ENCODE data around the gene WDR7. TPM values are rescaled to one million over a fixed set of nuclear protein-coding genes. Genes with fewer than 3 reads are reported as not detected.

Gene WDR7
- total and polyA plus RNA-seq, 9 of the 15 experiments (the other 6 are each of a cell fraction or from before 2014, with no cell fraction given) = 1.4 to 9.4 (median 5.3) TPM

- no TSS peak for BruUV-seq (replicated peaks)
- H3K4me1 ChIP-seq (replicated peaks in 1 of 2; ENCODE audit: control insufficient read depth in 2 of 2, insufficient read depth in 2 of 2, low read length in 2 of 2) = no peaks in the 10 kb centered on the region
- no peak overlapping the region for H3K4me3 ChIP-seq
- FAIRE-seq (no peak), DNase-seq (ENCODE audit: extremely low read depth in 1 of 4, low spot score in 3 of 4) (no peak), ATAC-seq (no peak)
- WGBS (ENCODE audit: insufficient coverage, low coverage, missing lambda C conversion rate) = 0% methylated on average over 5 of the region's 11 CpGs
- no peaks in the 10 kb centered on the region for H3K9me1 ChIP-seq (ENCODE audit: control insufficient read depth, insufficient read depth, low read length)
- H2AFZ ChIP-seq (ENCODE audit: low read depth, low read length) = no peak overlapping the region
- no peaks in the 10 kb centered on the region for H3K79me2 ChIP-seq (ENCODE audit: control insufficient read depth, insufficient read depth, low read length)
- no peak overlapping the region for H3K4me2 ChIP-seq (ENCODE audit: insufficient read depth, low read length)
- ChIA-PET POLR2A (no interaction called here), CTCF (ENCODE audit: low intra/inter-chr PET ratio) (no interaction called here)
- H3K9ac ChIP-seq (ENCODE audit: insufficient read depth in 1 of 2, low read depth in 2 of 2, low read length in 2 of 2) = no peak overlapping the region
- in situ Hi-C loops (cut with MboI) = no loop called here
- no peak overlapping the region for H3K27ac ChIP-seq (ENCODE audit: extremely low read depth, low read depth, low read length)
- H3K27me3 ChIP-seq (ENCODE audit: control insufficient read depth in 2 of 2, insufficient read depth in 2 of 2, low read length in 2 of 2) = peaks cover 0 to 26% of the 10 kb centered on the region in 2 experiments; a peak in 2 of 5 replicates
- H3K9me3 ChIP-seq (replicated peaks; ENCODE audit: control insufficient read depth, insufficient read depth, low read depth, low read length) = no peaks in the 10 kb centered on the region
- TF ChIP-seq NUFIP1 (IDR thresholded peaks at IDR 0.05; ENCODE audit: partially characterized antibody) = no peak
- no peak for TF ChIP-seq CTBP1 (IDR thresholded peaks at IDR 0.05; ENCODE audit: borderline replicate concordance)
- TF ChIP-seq PTBP1 (IDR thresholded peaks at IDR 0.05; ENCODE audit: low read depth, low read length) = no peak
- no peak for TF ChIP-seq THRAP3 (IDR thresholded peaks at IDR 0.05; ENCODE audit: borderline replicate concordance)
- TF ChIP-seq SP1 (CRISPR knock-in tag; IDR thresholded peaks at IDR 0.05) = no peak
- no peak for TF ChIP-seq BRCA1 (IDR thresholded peaks at IDR 0.05)
- TF ChIP-seq BRCA1 (CRISPR knock-in tag; IDR thresholded peaks at IDR 0.05) = no peak
- TF ChIP-seq RBM22 (IDR thresholded peaks at IDR 0.05; ENCODE audit: low read depth, low read length, poor library complexity, severe bottlenecking) = no peak
- no peak for TF ChIP-seq KDM5B (IDR thresholded peaks at IDR 0.05; ENCODE audit: insufficient replicate concordance, low read depth, low read length)
- no peak for TF ChIP-seq JUND (IDR thresholded peaks at IDR 0.05; ENCODE audit: borderline replicate concordance, low read depth, low read length)
- no peak for TF ChIP-seq JUND (tag; IDR thresholded peaks at IDR 0.05; ENCODE audit: borderline replicate concordance, low read depth, low read length)
- TF ChIP-seq KDM1A (IDR thresholded peaks at IDR 0.05) = no peak
- no peak for TF ChIP-seq MLLT1 (IDR thresholded peaks at IDR 0.05)
- TF ChIP-seq ETS2 (tag; IDR thresholded peaks at IDR 0.05; ENCODE audit: borderline replicate concordance, poor library complexity, severe bottlenecking) = no peak
- no peak for TF ChIP-seq MAFK (IDR thresholded peaks at IDR 0.05; ENCODE audit: low read length)
- intact Hi-C loops (cut with micrococcal nuclease) = no loop called here
- no peaks in the 10 kb centered on the region for H3K36me3 ChIP-seq (ENCODE audit: control insufficient read depth, insufficient read depth, low read length)
- no peaks in the 10 kb centered on the region for H4K20me1 ChIP-seq (replicated peaks; ENCODE audit: control insufficient read depth, insufficient read depth, low read length)
Measured at GRCh38 chr18:57062844-57063243, 411.7 kb downstream of the WDR7 start.

Data from K562 (cell line).